ENCODE data around the gene KAZN.

Gene KAZN

GRCh38 chr1:15155191-15155590 lies 556.7 kb downstream of the KAZN start:
- DNase-seq (ENCODE audit: low read depth): no peak
- H3K4me3 ChIP-seq (ENCODE audit: low read depth, low read length): no peak overlapping the region

GRCh38 chr1:15155888-15156741 lies 557.6 kb downstream of the KAZN start:
- DNase-seq (ENCODE audit: low read depth): no peak
- H3K4me3 ChIP-seq (ENCODE audit: low read depth, low read length): no peak overlapping the region

- no peak overlapping the region for H3K4me3 ChIP-seq (ENCODE audit: low read depth, low read length)
- DNase-seq (ENCODE audit: low read depth): no peak
These were observed 558.4 kb downstream of the KAZN start for GRCh38 chr1:15156807-15157380.

- no peak overlapping the region for H3K4me3 ChIP-seq (ENCODE audit: low read depth, low read length)
- DNase-seq (ENCODE audit: low read depth): no peak
These were observed 559.3 kb downstream of the KAZN start for GRCh38 chr1:15157524-15158399.

- peak; percentile 61 for DNase-seq (ENCODE audit: low read depth)
- H3K4me3 ChIP-seq (ENCODE audit: low read depth, low read length): no peak overlapping the region
These were observed 560.2 kb downstream of the KAZN start for GRCh38 chr1:15158506-15159165.

- H3K4me3 ChIP-seq (ENCODE audit: low read depth, low read length): no peak overlapping the region
- no peak for DNase-seq (ENCODE audit: low read depth)
These were observed 560.7 kb downstream of the KAZN start for GRCh38 chr1:15159166-15159555.

- DNase-seq (ENCODE audit: low read depth): no peak
- no peak overlapping the region for H3K4me3 ChIP-seq (ENCODE audit: low read depth, low read length)
These were observed 562.1 kb downstream of the KAZN start for GRCh38 chr1:15160626-15161025.

- no peak overlapping the region for H3K4me3 ChIP-seq (ENCODE audit: low read depth, low read length)
- DNase-seq (ENCODE audit: low read depth): no peak
These were observed 568.9 kb downstream of the KAZN start for GRCh38 chr1:15167386-15167785.
